Fibroblast of lung (primary cell): ENCODE measurements around the gene SMAD2. TPM values are rescaled to one million over a fixed set of nuclear protein-coding genes. Genes with fewer than 3 reads are reported as not detected.

Experiments used
- DNase-seq, 2 donors: peaks; one replicate each; pipeline versions ENCODE4 v3.0.0 to v3.0.0-alpha.2; 2010; ENCODE audit warnings: low read depth in 2 of 2
- H2AFZ ChIP-seq: 2 replicates; pipeline ENCODE4 v1.5.1; 2012; ENCODE audit warnings: low read length, control low read depth, inconsistent platforms
- H3K27ac ChIP-seq: 2 replicates; pipeline ENCODE4 v1.5.1; 2011; ENCODE audit warnings: low read length, control low read depth; ENCODE audit not compliant: insufficient read depth
- H3K27me3 ChIP-seq: 2 replicates; pipeline ENCODE4 v1.5.1; 2011; ENCODE audit warnings: mild to moderate bottlenecking, low read length; ENCODE audit not compliant: control insufficient read depth, insufficient read depth
- H3K36me3 ChIP-seq: 2 replicates; pipeline ENCODE4 v1.5.1; 2011; ENCODE audit warnings: low read length; ENCODE audit not compliant: control insufficient read depth, insufficient read depth
- H3K4me1 ChIP-seq: 2 replicates; pipeline ENCODE4 v1.5.1; 2011; ENCODE audit warnings: low read length; ENCODE audit not compliant: control insufficient read depth, insufficient read depth; ENCODE audit errors: extremely low read depth
- H3K4me2 ChIP-seq: 2 replicates; pipeline ENCODE4 v1.5.1; 2011; ENCODE audit warnings: low read length, control low read depth; ENCODE audit not compliant: insufficient read depth; ENCODE audit errors: extremely low read depth
- H3K4me3 ChIP-seq, 4 experiments: fragments of 200-600 bp in 1 of 4; sonication (generic) in 1 of 4; replicated peaks in 1 of 4; 2 replicates each; pipeline ENCODE4 v1.5.1; 2011 to 2016; ENCODE audit warnings: low read length in 4 of 4, low read depth in 3 of 4, mild to moderate bottlenecking in 3 of 4, control low read depth in 2 of 4, inconsistent platforms in 1 of 4, mixed read lengths in 1 of 4; ENCODE audit not compliant: insufficient read depth in 1 of 4; ENCODE audit errors: control extremely low read depth in 1 of 4
- H3K79me2 ChIP-seq: 2 replicates; pipeline ENCODE4 v1.5.1; 2012; ENCODE audit warnings: mild to moderate bottlenecking, low read length, inconsistent platforms; ENCODE audit not compliant: control insufficient read depth, insufficient read depth
- H3K9ac ChIP-seq: 2 replicates; pipeline ENCODE4 v1.5.1; 2011; ENCODE audit warnings: mild to moderate bottlenecking, low read length, control low read depth; ENCODE audit not compliant: insufficient read depth
- H3K9me3 ChIP-seq: 2 replicates; pipeline ENCODE4 v1.5.1; 2012; ENCODE audit warnings: low read depth, low read length; ENCODE audit not compliant: control insufficient read depth, insufficient read depth
- H4K20me1 ChIP-seq: 2 replicates; pipeline ENCODE4 v1.5.1; 2011; ENCODE audit warnings: low read length; ENCODE audit not compliant: control insufficient read depth, insufficient read depth; ENCODE audit errors: extremely low read depth
- CTCF ChIP-seq, 2 donors: IDR thresholded peaks in 1 of 2; conservative IDR thresholded peaks in 1 of 2; 1 replicate in 1 of 2; 2 replicates in 1 of 2; pipeline ENCODE4 v1.5.1; 2011 to 2012; ENCODE audit warnings: low read length in 2 of 2, control low read depth in 1 of 2, inconsistent platforms in 1 of 2, low read depth in 1 of 2, mild to moderate bottlenecking in 1 of 2
- EZH2 ChIP-seq: IDR thresholded peaks from 2 replicates; pipeline ENCODE4 v1.5.1; 2012; ENCODE audit warnings: low read length, control low read depth, mild to moderate bottlenecking; ENCODE audit errors: missing control alignments
- polyA plus RNA-seq, 2 donors: library from polyadenylated mRNA; depleted of rRNA in 1 of 2; stranded (reverse) in 1 of 2; unstranded in 1 of 2; fragments of >200 nt; gene quantifications; 2 replicates each; pipeline ENCODE4 v1.2.1, GENCODE V29; 2011 to 2012; ENCODE audit warnings: missing spikeins in 1 of 2
- total RNA-seq: library from RNA; depleted of rRNA; stranded (reverse); fragments of >200 nt; gene quantifications from 2 replicates; pipeline ENCODE4 v1.2.1, GENCODE V29; 2014

The SMAD2 gene
- total and polyA plus RNA-seq, 2 donors (not counting 1 experiment from before 2014, with no cell fraction given): 76.0 to 111 TPM

GRCh38 chr18:47946889-47947288 lies 16.4 kb upstream of the SMAD2 start:
- H3K4me2 ChIP-seq: no peak overlapping the region
- TF ChIP-seq CTCF (conservative IDR thresholded peaks at IDR 0.05 in 1 of 2, IDR thresholded peaks at IDR 0.05 in 1 of 2; ENCODE audit: low read depth in 1 of 2, low read length in 2 of 2) (no peak), EZH2 (no peak)

GRCh38 chr18:47944972-47945852 lies 14.8 kb upstream of the SMAD2 start:
- no peak overlapping the region for H3K4me3 ChIP-seq
- H4K20me1 ChIP-seq: no peaks in the 10 kb centered on the region
- no peak overlapping the region for H3K27ac ChIP-seq
- no peaks in the 10 kb centered on the region for H3K4me1 ChIP-seq
- H3K79me2 ChIP-seq: no peaks in the 10 kb centered on the region
- peak; percentile 9 to 70 for DNase-seq
- no peak overlapping the region for H3K4me2 ChIP-seq
- peaks cover 2% of the 10 kb centered on the region for H3K27me3 ChIP-seq
- no peak overlapping the region for H3K9ac ChIP-seq
- H2AFZ ChIP-seq: no peak overlapping the region
- TF ChIP-seq EZH2 (no peak), CTCF (conservative IDR thresholded peaks at IDR 0.05 in 1 of 2, IDR thresholded peaks at IDR 0.05 in 1 of 2; ENCODE audit: low read depth in 1 of 2, low read length in 2 of 2) (no peak)
- no peaks in the 10 kb centered on the region for H3K9me3 ChIP-seq
- H3K36me3 ChIP-seq: no peaks in the 10 kb centered on the region

More at GRCh38 chr18:47946889-47947288, 16.4 kb upstream of the SMAD2 start:
- Histone ChIP-seq H3K27me3 (no peaks in the 10 kb centered on the region), H3K4me1 (no peaks in the 10 kb centered on the region), H4K20me1 (no peaks in the 10 kb centered on the region), H3K36me3 (no peaks in the 10 kb centered on the region), H3K79me2 (no peaks in the 10 kb centered on the region), H3K9me3 (no peaks in the 10 kb centered on the region), H3K4me3 (no peak overlapping the region), H2AFZ (no peak overlapping the region), H3K27ac (no peak overlapping the region), H3K9ac (no peak overlapping the region)
- DNase-seq: no peak

GRCh38 chr18:47936952-47937351 lies 6.5 kb upstream of the SMAD2 start:
- no peaks in the 10 kb centered on the region for H3K9me3 ChIP-seq
- TF ChIP-seq EZH2: no peak
- no peak for TF ChIP-seq CTCF (conservative IDR thresholded peaks at IDR 0.05 in 1 of 2, IDR thresholded peaks at IDR 0.05 in 1 of 2; ENCODE audit: low read depth in 1 of 2, low read length in 2 of 2)
- H2AFZ ChIP-seq: no peak overlapping the region
- no peaks in the 10 kb centered on the region for H3K79me2 ChIP-seq
- DNase-seq: no peak
- peaks cover 9% of the 10 kb centered on the region for H3K27me3 ChIP-seq
- no peak overlapping the region for H3K4me2 ChIP-seq
- H4K20me1 ChIP-seq: no peaks in the 10 kb centered on the region
- no peak overlapping the region for H3K27ac ChIP-seq
- H3K4me1 ChIP-seq: no peaks in the 10 kb centered on the region
- H3K36me3 ChIP-seq: no peaks in the 10 kb centered on the region
- no peak overlapping the region for H3K4me3 ChIP-seq
- no peak overlapping the region for H3K9ac ChIP-seq
